Astrocyte (in vitro differentiated cells and primary cell): ENCODE measurements around the gene PPM1H.

ENCODE experiments used
- EZH2 ChIP-seq: IDR thresholded peaks from 2 replicates; pipeline ENCODE4 v1.6.1; 2012; ENCODE audit warnings: mild to moderate bottlenecking, low read length, inconsistent platforms; ENCODE audit not compliant: insufficient read depth
- TF ChIP-seq, protein P1 (sequence below): IDR thresholded peaks from 2 replicates; pipeline ENCODE4 v1.5.1; 2011; ENCODE audit warnings: low read depth, mild to moderate bottlenecking, inconsistent platforms, low read length, moderate library complexity; ENCODE audit not compliant: insufficient read depth

DNA sequence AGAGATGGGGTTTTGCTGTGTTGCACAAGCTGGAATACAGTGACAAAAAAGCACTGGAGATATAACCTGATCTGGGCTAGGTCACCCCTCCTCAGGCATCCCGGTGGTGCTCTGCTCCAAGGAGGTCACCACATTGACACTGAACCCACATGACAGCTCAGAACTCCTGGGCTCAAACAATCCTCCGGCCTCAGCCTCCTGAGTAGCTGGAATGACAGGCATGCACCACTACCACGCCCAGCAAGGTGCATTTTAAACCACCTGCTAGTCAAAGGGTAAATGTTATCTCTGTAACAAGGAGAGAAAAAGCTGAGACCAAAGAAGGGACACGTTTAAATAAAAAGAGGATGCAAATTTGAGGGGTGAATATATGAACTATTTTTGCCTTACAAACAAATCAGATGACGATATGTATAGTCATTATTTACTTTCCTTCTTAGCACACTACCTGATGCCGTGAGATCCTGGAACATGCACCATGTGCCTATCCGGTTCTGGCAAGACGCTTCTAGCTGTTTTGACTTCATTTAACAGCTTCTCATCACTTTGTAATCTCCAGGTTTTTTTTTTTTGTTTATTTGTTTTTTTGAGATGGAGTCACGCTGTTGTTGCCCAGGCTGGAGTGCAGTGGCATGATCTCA lies 135.1 kb downstream of the PPM1H start:
- TF ChIP-seq EZH2 = no peak
- TF ChIP-seq, protein P1, sequence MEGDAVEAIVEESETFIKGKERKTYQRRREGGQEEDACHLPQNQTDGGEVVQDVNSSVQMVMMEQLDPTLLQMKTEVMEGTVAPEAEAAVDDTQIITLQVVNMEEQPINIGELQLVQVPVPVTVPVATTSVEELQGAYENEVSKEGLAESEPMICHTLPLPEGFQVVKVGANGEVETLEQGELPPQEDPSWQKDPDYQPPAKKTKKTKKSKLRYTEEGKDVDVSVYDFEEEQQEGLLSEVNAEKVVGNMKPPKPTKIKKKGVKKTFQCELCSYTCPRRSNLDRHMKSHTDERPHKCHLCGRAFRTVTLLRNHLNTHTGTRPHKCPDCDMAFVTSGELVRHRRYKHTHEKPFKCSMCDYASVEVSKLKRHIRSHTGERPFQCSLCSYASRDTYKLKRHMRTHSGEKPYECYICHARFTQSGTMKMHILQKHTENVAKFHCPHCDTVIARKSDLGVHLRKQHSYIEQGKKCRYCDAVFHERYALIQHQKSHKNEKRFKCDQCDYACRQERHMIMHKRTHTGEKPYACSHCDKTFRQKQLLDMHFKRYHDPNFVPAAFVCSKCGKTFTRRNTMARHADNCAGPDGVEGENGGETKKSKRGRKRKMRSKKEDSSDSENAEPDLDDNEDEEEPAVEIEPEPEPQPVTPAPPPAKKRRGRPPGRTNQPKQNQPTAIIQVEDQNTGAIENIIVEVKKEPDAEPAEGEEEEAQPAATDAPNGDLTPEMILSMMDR = no peak
